Left lung (tissue), 10 donors: ENCODE data around the gene KRT28. TPM values are rescaled to one million over a fixed set of nuclear protein-coding genes. Genes with fewer than 3 reads are reported as not detected.
"Not testable (repeated sequence)": the region's sequence is repeated elsewhere in the genome, so short reads cannot be mapped to it uniquely, and the experiment has no call there.

Source experiments
- ATAC-seq: fragments of 200-7000 bp; cut with Tn5 transposase; one replicate; pipeline ENCODE4 v1.9.1; 2020; ENCODE audit warnings: moderate library complexity
- DNase-seq, 4 donors: peaks; one replicate each; pipeline ENCODE4 v3.0.0-alpha.2; 2013 to 2020
- H3K27ac ChIP-seq, 2 donors: fragments of 200-600 bp; sonication (generic) in 1 of 2; one replicate each; pipeline versions ENCODE4 v1.5.0 to v1.8.0; 2020 to 2021
- H3K27me3 ChIP-seq, 2 donors: fragments of 200-600 bp; sonication (generic) in 1 of 2; one replicate each; pipeline versions ENCODE4 v1.5.0 to v1.8.0; 2020 to 2021
- H3K36me3 ChIP-seq, 2 donors: fragments of 200-600 bp; sonication (generic) in 1 of 2; one replicate each; pipeline versions ENCODE4 v1.5.0 to v1.8.0; 2020 to 2021
- H3K4me1 ChIP-seq, 2 donors: fragments of 200-600 bp; one replicate each; pipeline ENCODE4 v1.8.0; 2021
- H3K4me3 ChIP-seq, 2 donors: fragments of 200-600 bp; sonication (generic) in 1 of 2; one replicate each; pipeline versions ENCODE4 v1.5.0 to v1.8.0; 2020 to 2021; ENCODE audit warnings: mild to moderate bottlenecking in 1 of 2
- H3K9me3 ChIP-seq, 2 donors: fragments of 200-600 bp; sonication (generic) in 1 of 2; one replicate each; pipeline versions ENCODE4 v1.5.0 to v1.8.0; 2020 to 2021
- intact Hi-C, 2 donors: fragments of 100-400 bp; cut with DNase I; formaldehyde crosslinking; loops; one replicate each; pipeline versions ENCODE4 v1.11.2 to v1.14.2; 2022
- polyA plus RNA-seq, 6 donors: library from polyadenylated mRNA; unstranded; fragments of 120-200 nt; gene quantifications; one replicate each; pipeline ENCODE4 v1.2.1, GENCODE V29; 2013; ENCODE audit not compliant: insufficient read length in 6 of 6
- total RNA-seq, 2 donors: library from RNA; stranded (reverse); fragmentation: NEBNext Ultra II Directional; extraction: Animal tissue kit (Norgen Biotek cat#: 25700); gene quantifications; one replicate each; pipeline ENCODE4 v1.2.1, GENCODE V29; 2021
- TF ChIP-seq, protein P1 (sequence below), 2 donors: fragments of 200-600 bp; sonication (generic) in 1 of 2; IDR thresholded peaks; one replicate each; pipeline versions ENCODE4 v1.5.0 to v1.8.0; 2021; ENCODE audit warnings: antibody characterized with exemption in 2 of 2
- donor health status: DM: no; HTN: yes; CAD: no.
- donor health status: DM: no; HTN: no; CAD: no.

Gene KRT28
- total and polyA plus RNA-seq, 8 donors, result not detected

DNA sequence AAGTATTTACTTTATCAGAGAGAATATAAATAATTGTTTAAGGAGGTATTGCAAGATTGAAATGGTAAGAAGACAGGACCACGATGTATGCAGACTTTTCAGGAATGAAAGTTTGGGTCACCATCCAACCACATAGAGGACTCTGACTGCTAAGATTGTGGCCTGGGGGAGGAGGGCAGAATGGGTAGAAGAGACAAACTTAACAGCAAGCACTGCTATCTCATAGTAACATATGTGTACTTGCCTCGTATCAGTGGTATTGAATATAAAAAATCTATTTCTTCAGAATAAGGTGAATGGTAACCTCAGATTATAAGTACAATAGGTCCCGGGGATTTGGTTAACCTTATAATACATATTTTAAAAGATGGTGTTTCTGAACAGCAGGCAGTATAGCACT is 16.8 kb upstream of the KRT28 start:
- no peak overlapping the region for H3K27ac ChIP-seq
- H3K4me1 ChIP-seq, result peaks cover 0 to 8% of the 10 kb centered on the region in 2 donors
- peaks cover 0 to 11% of the 10 kb centered on the region in 2 donors for H3K36me3 ChIP-seq
- H3K27me3 ChIP-seq, result peaks cover 4 to 23% of the 10 kb centered on the region in 2 donors
- ATAC-seq (no peak), DNase-seq (no peak)
- H3K4me3 ChIP-seq, result no peak overlapping the region
- H3K9me3 ChIP-seq, result no peaks in the 10 kb centered on the region
- intact Hi-C loops, result no loop called here
- TF ChIP-seq, protein P1, sequence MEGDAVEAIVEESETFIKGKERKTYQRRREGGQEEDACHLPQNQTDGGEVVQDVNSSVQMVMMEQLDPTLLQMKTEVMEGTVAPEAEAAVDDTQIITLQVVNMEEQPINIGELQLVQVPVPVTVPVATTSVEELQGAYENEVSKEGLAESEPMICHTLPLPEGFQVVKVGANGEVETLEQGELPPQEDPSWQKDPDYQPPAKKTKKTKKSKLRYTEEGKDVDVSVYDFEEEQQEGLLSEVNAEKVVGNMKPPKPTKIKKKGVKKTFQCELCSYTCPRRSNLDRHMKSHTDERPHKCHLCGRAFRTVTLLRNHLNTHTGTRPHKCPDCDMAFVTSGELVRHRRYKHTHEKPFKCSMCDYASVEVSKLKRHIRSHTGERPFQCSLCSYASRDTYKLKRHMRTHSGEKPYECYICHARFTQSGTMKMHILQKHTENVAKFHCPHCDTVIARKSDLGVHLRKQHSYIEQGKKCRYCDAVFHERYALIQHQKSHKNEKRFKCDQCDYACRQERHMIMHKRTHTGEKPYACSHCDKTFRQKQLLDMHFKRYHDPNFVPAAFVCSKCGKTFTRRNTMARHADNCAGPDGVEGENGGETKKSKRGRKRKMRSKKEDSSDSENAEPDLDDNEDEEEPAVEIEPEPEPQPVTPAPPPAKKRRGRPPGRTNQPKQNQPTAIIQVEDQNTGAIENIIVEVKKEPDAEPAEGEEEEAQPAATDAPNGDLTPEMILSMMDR (IDR thresholded peaks at IDR 0.05), result no peak

DNA sequence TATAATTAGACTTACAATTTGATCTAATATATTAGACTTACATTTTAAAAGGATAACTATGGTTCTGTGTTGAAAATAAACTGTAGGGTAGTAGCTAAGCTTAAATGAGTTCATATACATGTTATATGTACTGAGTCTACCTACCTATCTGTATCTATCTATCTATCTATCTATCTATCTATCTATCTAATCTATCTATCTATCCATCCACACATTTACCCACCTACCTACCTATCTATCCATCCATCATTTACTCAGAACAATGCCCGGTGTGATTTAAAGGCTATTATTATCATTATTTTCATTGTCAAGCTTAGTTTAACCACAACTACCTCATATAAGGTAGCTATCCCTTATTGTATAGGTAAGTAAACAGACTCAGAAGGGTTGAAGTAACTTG is 15.6 kb upstream of the KRT28 start:
- Histone ChIP-seq H3K36me3 (peaks cover 0 to 11% of the 10 kb centered on the region in 2 donors), H3K9me3 (no peaks in the 10 kb centered on the region), H3K27me3 (peaks cover 4 to 32% of the 10 kb centered on the region in 2 donors), H3K27ac (no peak overlapping the region), H3K4me3 (no peak overlapping the region), H3K4me1 (peaks cover 0 to 8% of the 10 kb centered on the region in 2 donors)
- intact Hi-C loops, result no loop called here
- DNase-seq (no peak), ATAC-seq (no peak)
- TF ChIP-seq, protein P1 (IDR thresholded peaks at IDR 0.05), result no peak

DNA sequence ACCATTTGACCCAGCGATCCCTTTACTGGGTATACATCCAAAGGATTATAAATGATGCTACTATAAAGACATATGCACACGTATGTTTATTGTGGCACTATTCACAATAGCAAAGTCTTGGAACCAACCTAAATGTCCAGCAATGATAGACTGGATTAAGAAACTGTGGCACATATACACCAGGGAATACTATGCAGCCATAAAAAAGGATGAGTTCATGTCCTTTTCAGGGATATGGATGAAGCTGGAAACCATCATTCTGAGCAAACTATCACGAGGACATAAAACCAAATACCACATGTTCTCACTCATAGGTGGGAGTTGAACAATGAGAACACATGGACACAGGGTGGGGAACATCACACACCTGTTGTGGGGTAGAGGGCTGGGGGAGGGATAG is 14.9 kb upstream of the KRT28 start:
- Histone ChIP-seq H3K27me3 (peaks cover 4 to 38% of the 10 kb centered on the region in 2 donors), H3K36me3 (peaks cover 0 to 11% of the 10 kb centered on the region in 2 donors)
- intact Hi-C loops, ATAC-seq, H3K4me3 ChIP-seq, DNase-seq, H3K27ac ChIP-seq, H3K4me1 ChIP-seq, H3K9me3 ChIP-seq: not testable (repeated sequence)

DNA sequence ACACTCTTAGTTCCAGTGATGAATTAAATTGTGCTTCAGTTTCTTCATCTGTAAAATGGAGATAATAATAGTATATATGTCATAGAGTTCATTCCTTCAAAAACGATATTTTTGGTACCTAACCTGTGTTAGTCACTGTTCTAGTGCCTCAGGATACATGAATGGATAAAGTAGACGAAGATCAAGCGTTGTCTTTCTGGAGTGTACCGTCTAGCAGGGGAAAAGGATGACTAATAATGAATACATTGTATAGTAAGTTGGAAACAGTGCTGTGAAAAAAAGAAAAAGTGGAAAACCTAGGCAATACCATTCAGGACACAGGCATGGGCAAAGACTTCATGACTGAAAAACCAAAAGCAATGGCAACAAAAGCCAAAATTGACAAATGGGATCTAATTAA is 14.0 kb upstream of the KRT28 start:
- H3K4me1 ChIP-seq, result peaks cover 0 to 4% of the 10 kb centered on the region in 2 donors
- intact Hi-C loops, result no loop called here
- H3K27ac ChIP-seq, result no peak overlapping the region
- DNase-seq (no peak), ATAC-seq (no peak)
- no peaks in the 10 kb centered on the region for H3K9me3 ChIP-seq
- peaks cover 4 to 46% of the 10 kb centered on the region in 2 donors for H3K27me3 ChIP-seq
- H3K4me3 ChIP-seq, result no peak overlapping the region
- peaks cover 0 to 11% of the 10 kb centered on the region in 2 donors for H3K36me3 ChIP-seq
- TF ChIP-seq, protein P1 (IDR thresholded peaks at IDR 0.05), result no peak

DNA sequence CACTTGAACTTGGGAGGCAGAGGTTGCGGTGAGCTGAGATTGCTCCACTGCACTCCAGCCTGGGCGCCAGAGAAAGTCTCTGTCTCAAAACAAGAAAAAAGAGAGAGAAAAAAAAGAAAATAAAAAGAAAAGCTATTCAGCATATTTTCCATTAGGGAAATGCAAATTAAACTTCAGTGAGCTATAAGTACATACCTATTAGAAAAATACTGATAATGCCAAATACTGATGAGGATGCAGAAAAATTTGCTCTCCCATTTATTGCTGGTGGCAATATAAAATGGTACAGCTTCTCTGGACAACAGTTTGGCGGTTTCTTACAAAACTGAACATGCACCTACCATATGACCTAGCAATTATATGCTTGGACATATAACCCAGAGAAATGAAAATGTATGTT is 12.9 kb upstream of the KRT28 start:
- TF ChIP-seq, protein P1 (IDR thresholded peaks at IDR 0.05), result no peak
- DNase-seq (no peak), ATAC-seq (no peak)
- Histone ChIP-seq H3K9me3 (no peaks in the 10 kb centered on the region), H3K27ac (no peak overlapping the region), H3K36me3 (peaks cover 0 to 9% of the 10 kb centered on the region in 2 donors), H3K4me3 (no peak overlapping the region), H3K27me3 (peaks cover 10 to 58% of the 10 kb centered on the region in 2 donors), H3K4me1 (no peaks in the 10 kb centered on the region)
- intact Hi-C loops, result no loop called here

DNA sequence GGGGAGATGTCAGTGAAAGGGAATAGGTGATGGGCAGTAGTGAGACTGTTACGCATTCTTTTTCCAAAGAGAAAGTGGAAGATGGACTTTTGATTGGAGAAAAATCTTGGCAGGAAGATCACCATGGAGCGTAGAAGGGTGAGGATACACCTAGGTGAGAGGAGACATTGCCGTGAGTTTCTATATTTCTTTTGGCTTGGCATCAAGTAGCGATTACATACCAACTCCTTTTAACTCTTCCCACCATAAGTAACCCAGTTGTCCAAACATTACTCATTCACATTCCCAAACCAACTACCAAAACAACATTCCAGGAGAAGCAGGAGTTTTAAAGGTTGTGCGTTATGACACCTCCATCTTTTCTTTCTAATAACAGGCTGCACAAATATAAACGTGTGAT is 10.7 kb upstream of the KRT28 start:
- H3K9me3 ChIP-seq, result no peaks in the 10 kb centered on the region
- ATAC-seq (no peak), DNase-seq (no peak)
- H3K36me3 ChIP-seq, result no peaks in the 10 kb centered on the region
- peaks cover 10 to 79% of the 10 kb centered on the region in 2 donors for H3K27me3 ChIP-seq
- H3K4me1 ChIP-seq, result no peaks in the 10 kb centered on the region
- H3K27ac ChIP-seq, result no peak overlapping the region
- intact Hi-C loops, result no loop called here
- H3K4me3 ChIP-seq, result no peak overlapping the region
- TF ChIP-seq, protein P1 (IDR thresholded peaks at IDR 0.05), result no peak
